Neuronal stem cell (in vitro differentiated cells): ENCODE measurements around the gene RNF38.

Experiments used
- DNase-seq: peaks from one replicate; pipeline ENCODE4 v3.0.0-alpha.2; 2013; ENCODE audit warnings: low spot score
- H2AFZ ChIP-seq: one replicate; pipeline ENCODE4 v1.6.1; 2013; ENCODE audit warnings: mild to moderate bottlenecking, low read length, inconsistent platforms
- H2AK5ac ChIP-seq: 2 replicates; pipeline ENCODE4 v1.6.1; 2013; ENCODE audit warnings: low read depth, mild to moderate bottlenecking, inconsistent platforms, low read length, moderate library complexity, mixed read lengths
- H2BK120ac ChIP-seq: 2 replicates; pipeline ENCODE4 v1.6.1; 2013; ENCODE audit warnings: low read depth, mild to moderate bottlenecking, inconsistent platforms, low read length, moderate library complexity, mixed read lengths
- H2BK12ac ChIP-seq: one replicate; pipeline ENCODE4 v1.6.1; 2013; ENCODE audit warnings: low read length, inconsistent platforms
- H2BK15ac ChIP-seq: 2 replicates; pipeline ENCODE4 v1.6.1; 2013; ENCODE audit warnings: mild to moderate bottlenecking, low read length, inconsistent platforms, mixed read lengths
- H2BK5ac ChIP-seq: one replicate; pipeline ENCODE4 v1.6.1; 2013; ENCODE audit warnings: inconsistent platforms, mild to moderate bottlenecking, low read length, moderate library complexity
- H3K14ac ChIP-seq: one replicate; pipeline ENCODE4 v1.6.1; 2013; ENCODE audit warnings: low read length, inconsistent platforms
- H3K18ac ChIP-seq: 2 replicates; pipeline ENCODE4 v1.6.1; 2013; ENCODE audit warnings: low read length, inconsistent platforms
- H3K23ac ChIP-seq: 2 replicates; pipeline ENCODE4 v1.6.1; 2013; ENCODE audit warnings: low read depth, mild to moderate bottlenecking, mixed read lengths, low read length, inconsistent platforms; ENCODE audit not compliant: poor library complexity
- H3K27ac ChIP-seq: replicated peaks from 3 replicates; pipeline ENCODE4 v1.5.1; 2013; ENCODE audit warnings: low read length, inconsistent platforms
- H3K27me3 ChIP-seq, 3 experiments: 2 replicates each; pipeline ENCODE4 v1.6.1; 2013; ENCODE audit warnings: low read length in 3 of 3, mild to moderate bottlenecking in 2 of 3, inconsistent platforms in 1 of 3, low read depth in 1 of 3, mixed read lengths in 1 of 3, moderate library complexity in 1 of 3; ENCODE audit not compliant: control insufficient read depth in 3 of 3, insufficient read depth in 3 of 3
- H3K36me3 ChIP-seq, 2 donors: replicated peaks in 1 of 2; 2 replicates each; pipeline ENCODE4 v1.6.1; 2013; ENCODE audit warnings: low read length in 2 of 2; ENCODE audit not compliant: control insufficient read depth in 2 of 2, insufficient read depth in 2 of 2
- H3K4ac ChIP-seq: 2 replicates; pipeline ENCODE4 v1.6.1; 2013; ENCODE audit warnings: inconsistent platforms, mild to moderate bottlenecking, low read length, moderate library complexity
- H3K4me1 ChIP-seq, 2 donors: 1 replicate in 1 of 2; 2 replicates in 1 of 2; pipeline ENCODE4 v1.6.1; 2013; ENCODE audit warnings: low read length in 2 of 2, low read depth in 1 of 2; ENCODE audit not compliant: control insufficient read depth in 2 of 2, insufficient read depth in 1 of 2
- H3K4me2 ChIP-seq: one replicate; pipeline ENCODE4 v1.6.1; 2013; ENCODE audit warnings: mild to moderate bottlenecking, low read length, inconsistent platforms; ENCODE audit not compliant: insufficient read depth, poor library complexity, severe bottlenecking
- H3K4me3 ChIP-seq, 2 donors: 2 replicates each; pipeline ENCODE4 v1.5.1; 2013; ENCODE audit warnings: low read length in 2 of 2, mild to moderate bottlenecking in 2 of 2, inconsistent platforms in 1 of 2, moderate library complexity in 1 of 2
- H3K79me1 ChIP-seq: one replicate; pipeline ENCODE4 v1.6.1; 2013; ENCODE audit warnings: low read depth, mild to moderate bottlenecking, inconsistent platforms, low read length, moderate library complexity
- H3K9ac ChIP-seq: one replicate; pipeline ENCODE4 v1.6.1; 2013; ENCODE audit warnings: mild to moderate bottlenecking, low read depth, low read length, inconsistent platforms; ENCODE audit not compliant: poor library complexity
- H3K9me3 ChIP-seq, 2 donors: replicated peaks in 1 of 2; 2 replicates each; pipeline versions ENCODE3 to v1.6.1; 2013; ENCODE audit warnings: low read length in 2 of 2, mild to moderate bottlenecking in 2 of 2, inconsistent platforms in 1 of 2, low read depth in 1 of 2, mixed read lengths in 1 of 2, moderate library complexity in 1 of 2; ENCODE audit not compliant: control insufficient read depth in 2 of 2, insufficient read depth in 1 of 2
- H4K8ac ChIP-seq: one replicate; pipeline ENCODE4 v1.6.1; 2013; ENCODE audit warnings: low read depth, mild to moderate bottlenecking, inconsistent platforms, low read length, moderate library complexity
- H4K91ac ChIP-seq: one replicate; pipeline ENCODE4 v1.6.1; 2013; ENCODE audit warnings: low read length, low read depth, mild to moderate bottlenecking, inconsistent platforms; ENCODE audit not compliant: poor library complexity
- WGBS, 2 donors: extraction: QIAGEN DNeasy Blood & Tissue Kit; methylation state at CpG; one replicate each; pipeline ENCODE4 v1.1.7; 2013; ENCODE audit warnings: missing lambda C conversion rate in 2 of 2, mixed read lengths in 1 of 2; ENCODE audit not compliant: insufficient read length in 2 of 2, insufficient replicate concordance in 1 of 2; ENCODE audit errors: extremely low coverage in 2 of 2; 5-methylcytosine and 5-hydroxymethylcytosine counted together

RNF38 gene

GRCh38 chr9:36445800-36446361 is 45.8 kb upstream of the RNF38 start:
- Histone ChIP-seq H2BK120ac (no peak overlapping the region), H2AK5ac (no peak overlapping the region), H3K4me2 (no peak overlapping the region), H3K14ac (no peak overlapping the region), H3K4ac (no peak overlapping the region), H3K36me3 (peaks cover 0 to 2% of the 10 kb centered on the region in 2 donors), H2BK5ac (no peak overlapping the region), H3K9ac (no peak overlapping the region), H2BK12ac (no peak overlapping the region), H4K8ac (no peak overlapping the region), H3K9me3 (peaks cover 1 to 3% of the 10 kb centered on the region in 2 donors), H3K4me1 (peaks cover 6 to 7% of the 10 kb centered on the region in 2 donors), H4K91ac (no peak overlapping the region), H3K23ac (no peak overlapping the region), H2AFZ (no peak overlapping the region), H3K27ac (no peak overlapping the region), H3K18ac (no peak overlapping the region), H3K27me3 (no peaks in the 10 kb centered on the region), H3K79me1 (peaks cover 5% of the 10 kb centered on the region), H3K4me3 (no peak overlapping the region), H2BK15ac (no peak overlapping the region)
- no CpG with 5 or more reads among the region's 5 CpGs for WGBS, 2 donors
- no peak for DNase-seq

GRCh38 chr9:36444203-36444602 is 44.1 kb upstream of the RNF38 start:
- no peak overlapping the region for H3K18ac ChIP-seq
- no peak overlapping the region for H2BK12ac ChIP-seq
- no peak overlapping the region for H2BK5ac ChIP-seq
- H3K27me3 ChIP-seq: no peaks in the 10 kb centered on the region
- no peak overlapping the region for H3K23ac ChIP-seq
- peaks cover 0 to 2% of the 10 kb centered on the region in 2 donors for H3K36me3 ChIP-seq
- no peak overlapping the region for H2AK5ac ChIP-seq
- no peak overlapping the region for H2BK15ac ChIP-seq
- DNase-seq: no peak
- no peak overlapping the region for H3K4ac ChIP-seq
- no peak overlapping the region for H3K4me3 ChIP-seq
- no peak overlapping the region for H4K8ac ChIP-seq
- no peak overlapping the region for H3K14ac ChIP-seq
- H2AFZ ChIP-seq: no peak overlapping the region
- no peak overlapping the region for H2BK120ac ChIP-seq
- no peak overlapping the region for H3K4me2 ChIP-seq
- H3K4me1 ChIP-seq: peaks cover 6 to 7% of the 10 kb centered on the region in 2 donors
- H3K79me1 ChIP-seq: peaks cover 9% of the 10 kb centered on the region
- no peak overlapping the region for H3K27ac ChIP-seq
- H3K9me3 ChIP-seq: peaks cover 1 to 5% of the 10 kb centered on the region in 2 donors
- no peak overlapping the region for H3K9ac ChIP-seq
- no CpG with 5 or more reads among the region's 2 CpGs for WGBS, 2 donors
- no peak overlapping the region for H4K91ac ChIP-seq

GRCh38 chr9:36443581-36443980 is 43.5 kb upstream of the RNF38 start:
- H3K4me3 ChIP-seq: no peak overlapping the region
- no CpG with 5 or more reads among the region's 4 CpGs for WGBS, 2 donors
- no peak overlapping the region for H3K4me2 ChIP-seq
- H2BK5ac ChIP-seq: no peak overlapping the region
- no peak overlapping the region for H3K9ac ChIP-seq
- no peak overlapping the region for H4K91ac ChIP-seq
- peaks cover 9% of the 10 kb centered on the region for H3K79me1 ChIP-seq
- no peak overlapping the region for H2AFZ ChIP-seq
- H3K4ac ChIP-seq: no peak overlapping the region
- H2BK120ac ChIP-seq: no peak overlapping the region
- H4K8ac ChIP-seq: no peak overlapping the region
- H3K14ac ChIP-seq: no peak overlapping the region
- H2BK12ac ChIP-seq: no peak overlapping the region
- no peak overlapping the region for H2AK5ac ChIP-seq
- H3K27ac ChIP-seq: no peak overlapping the region
- H3K23ac ChIP-seq: no peak overlapping the region
- H3K18ac ChIP-seq: no peak overlapping the region
- H2BK15ac ChIP-seq: no peak overlapping the region
- no peaks in the 10 kb centered on the region for H3K27me3 ChIP-seq
- H3K36me3 ChIP-seq: peaks cover 0 to 2% of the 10 kb centered on the region in 2 donors
- no peak for DNase-seq
- peaks cover 1 to 5% of the 10 kb centered on the region in 2 donors for H3K9me3 ChIP-seq
- peaks cover 6 to 8% of the 10 kb centered on the region in 2 donors for H3K4me1 ChIP-seq

- H3K27ac ChIP-seq: no peak overlapping the region
- H3K4me1 ChIP-seq: peaks cover 6 to 12% of the 10 kb centered on the region in 2 donors
- H3K27me3 ChIP-seq: no peaks in the 10 kb centered on the region
- H3K36me3 ChIP-seq: peaks cover 0 to 2% of the 10 kb centered on the region in 2 donors
- no CpG with 5 or more reads among the region's 6 CpGs for WGBS, 2 donors
- no peak overlapping the region for H3K9ac ChIP-seq
- H2AFZ ChIP-seq: no peak overlapping the region
- no peak overlapping the region for H3K4me3 ChIP-seq
- no peak overlapping the region for H3K14ac ChIP-seq
- no peak overlapping the region for H2BK5ac ChIP-seq
- H3K23ac ChIP-seq: no peak overlapping the region
- H3K4ac ChIP-seq: no peak overlapping the region
- no peak for DNase-seq
- no peak overlapping the region for H2BK12ac ChIP-seq
- H3K4me2 ChIP-seq: no peak overlapping the region
- H2AK5ac ChIP-seq: no peak overlapping the region
- no peak overlapping the region for H2BK120ac ChIP-seq
- H3K18ac ChIP-seq: no peak overlapping the region
- peaks cover 0 to 5% of the 10 kb centered on the region in 2 donors for H3K9me3 ChIP-seq
- no peak overlapping the region for H4K91ac ChIP-seq
- peaks cover 9% of the 10 kb centered on the region for H3K79me1 ChIP-seq
- no peak overlapping the region for H4K8ac ChIP-seq
- no peak overlapping the region for H2BK15ac ChIP-seq
These were observed 42.6 kb upstream of the RNF38 start for GRCh38 chr9:36442710-36443109.
